Stimulated activated CD8-positive, alpha-beta memory T cell treated with anti-CD3 and anti-CD28 coated beads, Interleukin-7, amount 100 ng/mL, for 4 hours (primary cell): ENCODE data around the gene PITX2.

Source experiments
- DNase-seq, 2 donors: peaks; one replicate each; pipeline ENCODE4 v3.0.0-alpha.2; 2020; ENCODE audit warnings: low read depth in 2 of 2

The PITX2 gene

DNA sequence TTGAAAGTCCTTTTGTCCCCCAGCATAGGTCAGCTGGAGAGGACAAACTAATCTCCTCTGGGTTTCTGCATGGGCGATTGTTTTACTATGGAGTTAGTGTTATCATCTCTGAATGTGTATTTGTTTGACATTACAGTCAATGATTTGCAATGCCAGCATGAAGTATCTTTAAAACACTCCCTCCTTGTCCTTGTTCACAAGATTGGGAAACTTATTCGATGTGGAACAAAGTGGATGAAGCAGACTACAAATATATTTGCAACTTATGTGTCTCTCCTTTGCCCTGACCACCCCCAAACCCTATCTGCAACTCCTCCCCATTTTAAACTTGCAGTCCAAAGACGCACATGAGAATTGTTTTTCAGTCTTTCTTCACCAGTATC is 1.5 kb upstream of the PITX2 start:
- no peak for DNase-seq

DNA sequence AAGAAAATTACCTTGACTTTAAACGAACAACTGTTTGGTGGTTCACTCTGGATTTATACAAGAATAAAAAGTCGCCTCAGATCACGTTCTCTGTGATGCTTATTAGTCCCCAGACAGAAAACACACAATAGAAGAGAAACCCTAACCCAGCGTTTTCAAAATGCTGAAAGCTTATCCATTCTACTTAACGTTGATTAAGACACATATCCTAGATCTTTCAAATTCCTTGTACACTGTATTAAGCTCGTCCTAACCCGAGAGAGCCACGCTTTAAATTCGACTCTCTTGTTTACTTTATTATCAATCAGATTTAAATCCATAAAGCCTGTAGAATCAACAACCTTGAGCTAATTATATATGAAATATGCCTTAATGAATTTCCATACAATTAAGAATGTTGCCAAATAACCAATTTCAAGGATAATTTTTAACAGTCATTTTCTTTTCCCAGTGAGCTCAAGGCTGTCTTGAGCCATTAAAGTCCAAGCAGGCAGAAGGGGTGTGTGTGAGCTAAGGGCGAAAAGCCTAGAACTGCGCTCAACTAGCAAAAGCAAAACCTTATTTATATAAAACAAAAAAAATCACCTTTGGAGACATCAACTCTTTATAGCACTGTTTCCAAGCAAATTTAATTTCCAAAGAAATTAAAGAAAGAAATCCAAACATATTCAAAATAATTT is 981 bp upstream of the PITX2 start:
- no peak for DNase-seq

- DNase-seq = no peak
Observed at GRCh38 chr4:110621839-110622751, 782 bp downstream of the PITX2 start.

DNA sequence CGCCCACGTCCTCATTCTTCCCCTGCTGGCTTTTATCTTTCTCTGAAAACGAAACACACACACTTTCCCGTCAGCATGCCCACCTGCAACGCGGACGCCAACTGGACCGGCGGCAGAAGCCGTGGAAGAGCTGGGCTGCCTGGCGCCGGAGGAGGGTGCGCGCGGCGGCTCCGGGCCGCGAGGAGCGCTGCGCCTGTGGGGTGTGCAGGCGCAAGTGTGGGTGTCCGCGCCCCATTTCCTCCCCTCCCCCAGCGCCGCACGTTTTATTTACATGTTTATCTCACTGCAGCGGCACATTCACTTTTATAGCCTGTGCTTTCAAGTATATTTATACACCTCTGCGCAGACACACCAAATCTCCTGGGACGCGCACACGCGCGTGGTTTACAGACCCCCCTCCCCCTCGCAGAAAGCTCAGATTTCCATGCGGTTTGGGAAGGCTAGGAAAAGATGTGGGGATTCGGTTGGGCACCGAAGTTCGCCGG is 1.5 kb downstream of the PITX2 start:
- no peak for DNase-seq

DNA sequence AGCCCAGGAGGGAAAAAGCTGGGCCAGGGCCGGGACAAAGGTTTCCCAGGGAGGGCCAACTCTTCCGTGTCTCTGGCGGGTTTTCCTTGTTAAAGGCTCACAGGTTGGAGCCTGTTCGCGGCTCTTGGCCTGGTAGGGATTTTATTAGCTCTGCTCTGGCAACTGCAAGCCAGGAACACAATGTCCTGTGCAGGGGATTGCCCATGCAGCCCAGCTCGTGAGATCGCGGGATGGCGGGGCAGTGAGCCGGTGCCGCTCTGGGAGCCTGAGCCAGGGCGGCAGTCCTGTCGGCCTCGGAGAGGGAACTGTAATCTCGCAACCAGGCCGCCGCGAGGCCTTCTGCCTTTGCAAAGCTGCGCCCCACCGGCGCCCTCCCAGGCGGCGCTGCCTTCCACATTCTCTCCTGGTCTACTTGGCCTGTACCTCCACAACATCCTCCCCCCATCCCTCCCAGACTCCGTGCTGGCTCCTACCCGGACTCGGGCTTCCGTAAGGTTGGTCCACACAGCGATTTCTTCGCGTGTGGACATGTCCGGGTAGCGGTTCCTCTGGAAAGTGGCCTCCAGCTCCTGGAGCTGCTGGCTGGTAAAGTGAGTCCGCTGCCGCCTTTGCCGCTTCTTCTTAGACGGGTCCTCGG is 2.1 kb downstream of the PITX2 start:
- DNase-seq = no peak

DNA sequence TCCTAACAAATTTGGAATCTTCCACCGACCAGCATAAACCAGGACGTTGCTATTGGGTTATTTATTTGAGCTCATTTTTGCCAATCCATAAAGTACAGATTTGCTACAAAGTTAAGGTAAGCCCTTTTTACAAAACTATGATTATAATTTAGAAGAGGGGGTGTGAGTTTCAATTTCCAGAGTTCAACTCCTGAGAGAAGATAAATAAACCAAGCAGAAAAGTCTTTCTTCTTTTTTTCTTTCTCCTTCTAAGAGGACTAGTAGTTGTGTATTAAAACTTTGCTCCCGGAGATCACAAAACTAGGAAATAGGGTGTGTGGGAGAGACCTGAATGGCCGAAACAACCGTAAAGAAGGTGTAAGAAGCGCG is 2.6 kb downstream of the PITX2 start:
- DNase-seq = no peak

DNA sequence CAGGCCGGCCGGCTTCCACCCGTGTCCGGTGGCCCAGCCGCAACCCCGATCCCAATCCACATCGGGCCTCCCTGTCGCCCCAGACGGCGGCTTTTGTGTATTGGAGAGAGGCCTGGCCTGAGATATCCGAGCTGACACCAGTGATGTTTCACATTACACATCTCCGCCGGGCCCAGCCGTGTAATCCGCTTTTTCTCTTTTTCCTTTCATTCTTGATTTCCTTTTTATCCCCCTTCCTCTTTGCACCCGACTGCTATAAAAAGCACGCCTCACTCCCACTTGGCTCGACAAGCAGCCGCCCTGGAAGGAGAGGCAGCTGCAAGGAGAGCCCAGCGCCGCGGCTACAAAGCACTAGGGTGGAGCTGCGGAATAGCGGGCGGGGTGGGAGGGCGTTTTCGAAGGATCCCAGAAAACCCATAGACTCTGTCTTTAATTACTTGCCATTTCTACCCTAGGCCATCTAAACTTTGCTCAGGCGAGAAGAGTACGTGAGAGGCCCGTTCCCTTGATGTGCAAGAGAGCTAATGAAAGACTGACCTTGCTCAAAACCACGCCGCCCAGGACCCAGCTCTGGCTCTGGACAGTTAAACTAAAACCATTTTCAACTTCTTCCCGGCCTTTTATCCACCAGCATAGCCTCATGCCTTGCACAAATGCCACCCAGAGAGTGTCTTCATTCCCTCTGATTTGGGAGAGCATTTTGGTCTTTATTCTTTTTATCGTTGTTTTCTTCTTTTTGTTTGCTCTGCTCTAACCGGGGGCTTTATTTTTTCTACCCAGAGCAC is 3.2 kb downstream of the PITX2 start:
- DNase-seq = no peak

- DNase-seq = no peak
Observed at GRCh38 chr4:110618581-110619462, 4.1 kb downstream of the PITX2 start.

DNA sequence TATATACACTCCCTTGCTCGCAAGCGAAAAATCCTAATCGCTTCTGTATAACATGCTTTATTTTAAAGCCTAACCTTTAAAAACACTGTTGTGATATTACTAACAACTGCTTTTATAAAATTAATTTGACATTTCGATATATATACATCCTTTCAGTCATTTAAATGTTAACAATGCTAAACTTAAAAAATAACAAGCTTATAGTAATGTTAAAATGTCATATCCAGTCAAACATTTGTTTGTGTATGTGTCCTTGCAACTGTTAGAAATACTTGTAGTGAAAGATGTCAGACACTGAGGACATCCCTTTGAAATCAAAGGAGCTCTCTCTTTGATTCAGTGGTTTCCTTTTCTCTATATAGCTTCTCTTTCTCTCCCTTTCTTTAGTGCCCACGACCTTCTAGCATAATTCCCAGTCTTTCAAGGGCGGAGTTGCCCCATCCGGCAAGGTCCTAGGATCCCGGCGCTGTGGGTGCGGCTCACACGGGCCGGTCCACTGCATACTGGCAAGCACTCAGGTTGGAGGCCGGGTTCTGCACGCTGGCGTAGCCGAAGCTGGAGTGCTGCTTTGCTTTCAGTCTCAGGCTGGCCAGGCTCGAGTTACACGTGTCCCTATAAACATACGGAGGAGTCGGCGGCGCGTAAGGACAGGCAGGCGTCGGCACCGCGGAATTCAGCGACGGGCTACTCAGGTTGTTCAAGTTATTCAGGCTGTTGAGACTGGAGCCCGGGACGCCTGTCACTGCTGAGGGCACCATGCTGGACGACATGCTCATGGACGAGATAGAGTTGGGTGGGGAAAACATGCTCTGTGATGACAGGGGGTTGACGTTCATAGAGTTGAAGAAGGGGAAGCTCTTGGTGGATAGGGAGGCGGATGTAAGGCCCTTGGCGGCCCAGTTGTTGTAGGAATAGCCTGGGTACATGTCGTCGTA is 5.0 kb downstream of the PITX2 start:
- DNase-seq = no peak

- no peak for DNase-seq
Observed at GRCh38 chr4:110617075-110617640, 5.7 kb downstream of the PITX2 start.

GRCh38 chr4:110616238-110617074 is 6.4 kb downstream of the PITX2 start:
- DNase-seq = no peak

GRCh38 chr4:110615353-110616237 is 7.3 kb downstream of the PITX2 start:
- no peak for DNase-seq

GRCh38 chr4:110614976-110615352 is 7.9 kb downstream of the PITX2 start:
- DNase-seq = no peak

- DNase-seq = no peak
Observed at GRCh38 chr4:110614173-110614963, 8.5 kb downstream of the PITX2 start.

GRCh38 chr4:110613745-110614144 is 9.1 kb downstream of the PITX2 start:
- DNase-seq = no peak

DNA sequence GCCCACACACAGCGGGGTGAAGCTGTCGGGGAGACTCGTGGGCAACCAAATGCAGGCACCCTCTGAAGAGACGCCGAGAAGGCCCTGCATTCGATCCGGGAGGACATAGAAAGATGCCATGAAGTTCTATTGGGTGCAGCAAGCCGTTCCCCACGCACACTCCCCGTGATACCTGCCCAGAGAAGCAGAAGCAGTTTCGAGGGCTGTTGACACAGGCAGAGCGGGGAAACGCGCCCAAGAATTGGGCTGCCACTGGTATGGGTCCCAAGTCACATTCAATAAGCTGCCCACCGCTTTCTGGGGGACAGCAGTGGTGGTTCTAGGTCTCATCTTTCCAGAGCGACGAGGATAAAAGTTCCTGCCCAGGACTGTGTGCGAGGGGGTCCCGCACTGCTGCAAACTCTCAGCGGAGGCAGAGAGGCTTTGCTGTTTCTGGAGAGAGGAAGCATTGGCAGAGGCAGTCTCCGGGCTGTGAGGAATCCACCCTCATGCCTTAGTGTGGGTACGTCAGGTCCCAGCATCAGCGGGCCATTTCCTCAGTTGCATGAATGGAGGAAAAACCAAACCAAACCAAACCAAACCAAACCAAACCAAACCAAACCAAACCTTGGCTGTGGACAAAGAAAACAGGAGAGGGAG is 10.1 kb downstream of the PITX2 start:
- DNase-seq = no peak
